ENCODE data around the gene ZNF460. TPM values are rescaled to one million over a fixed set of nuclear protein-coding genes. Genes with fewer than 3 reads are reported as not detected.

Gene ZNF460
- total RNA-seq, 1 experiment from 2014 or later: 76.3 TPM

DNA sequence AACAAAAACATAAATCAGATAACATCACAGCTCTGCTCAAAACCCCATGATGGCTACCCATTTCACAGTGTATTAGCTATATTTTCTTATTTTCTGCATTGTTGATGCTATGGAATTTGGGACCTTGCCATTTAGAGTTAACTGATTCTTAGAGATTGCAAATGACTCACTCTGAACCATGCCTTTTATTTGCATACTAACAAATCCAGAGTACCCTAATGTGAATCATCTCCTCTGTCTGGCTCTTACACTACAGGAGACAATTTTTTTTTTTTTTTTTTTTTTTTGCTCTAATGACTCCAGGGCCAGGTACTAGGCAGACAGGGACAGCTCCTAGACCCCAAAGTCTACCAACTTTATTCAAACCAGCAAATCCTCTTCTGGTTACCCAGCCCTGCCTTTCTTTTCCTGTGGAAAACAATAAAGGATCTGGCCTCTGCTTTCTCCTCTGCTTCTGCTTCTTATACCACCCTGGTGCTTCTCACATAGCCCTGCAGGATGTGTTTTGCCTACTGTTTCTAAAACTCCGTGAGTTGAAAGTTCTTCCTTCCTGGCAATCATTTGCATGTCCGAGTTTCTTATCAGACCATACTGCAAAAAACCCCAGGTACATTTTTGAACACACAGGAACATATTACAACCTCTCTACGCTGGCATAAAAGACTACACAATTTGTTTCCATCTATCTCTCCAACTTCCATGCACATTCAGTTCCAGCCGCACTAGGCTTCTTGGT lies 10.6 kb upstream of the ZNF460 start:
- CTCF ChIA-PET: interaction anchor here (0.6 kb wide), 1 partner anchor 9 kb away, joined by 3 read pairs; no protein-coding TSS in a partner anchor
- Histone ChIP-seq H3K36me3 (ENCODE audit: control insufficient read depth, insufficient read depth, low read length) (no peaks in the 10 kb centered on the region), H3K4me3 (ENCODE audit: low read depth in 2 of 2, low read length in 2 of 2) (no peak overlapping the region), H3K27me3 (ENCODE audit: control insufficient read depth, insufficient read depth, low read length) (no peaks in the 10 kb centered on the region), H3K27ac (ENCODE audit: low read length) (no peak overlapping the region), H3K9me3 (ENCODE audit: control insufficient read depth, insufficient read depth, low read depth, low read length) (no peaks in the 10 kb centered on the region), H3K4me1 (ENCODE audit: control insufficient read depth, insufficient read depth, low read length) (no peaks in the 10 kb centered on the region)
- intact Hi-C loops (cut with micrococcal nuclease; ENCODE audit: unreplicated experiment) (no loop called here), in situ Hi-C loops (cut with HindIII; ENCODE audit: low pct_unique_long_range_greater_than_20kb, low sequenced_read_pairs) (no loop called here)
- POLR2A ChIA-PET: interaction anchor here (0.6 to 0.7 kb wide), 2 partner anchors 9 to 65 kb away, joined by 4 to 5 read pairs; no protein-coding TSS in a partner anchor
- no peak for DNase-seq (ENCODE audit: low read depth, low spot score)
- peak; percentile 62; the same call in 1 of the 2 replicates for ATAC-seq
- no TSS peak for BruUV-seq (replicated peaks)
- no peak for TF ChIP-seq TCF7L2 (IDR thresholded peaks at IDR 0.05; ENCODE audit: low read depth, low read length)
- TF ChIP-seq, protein P1, sequence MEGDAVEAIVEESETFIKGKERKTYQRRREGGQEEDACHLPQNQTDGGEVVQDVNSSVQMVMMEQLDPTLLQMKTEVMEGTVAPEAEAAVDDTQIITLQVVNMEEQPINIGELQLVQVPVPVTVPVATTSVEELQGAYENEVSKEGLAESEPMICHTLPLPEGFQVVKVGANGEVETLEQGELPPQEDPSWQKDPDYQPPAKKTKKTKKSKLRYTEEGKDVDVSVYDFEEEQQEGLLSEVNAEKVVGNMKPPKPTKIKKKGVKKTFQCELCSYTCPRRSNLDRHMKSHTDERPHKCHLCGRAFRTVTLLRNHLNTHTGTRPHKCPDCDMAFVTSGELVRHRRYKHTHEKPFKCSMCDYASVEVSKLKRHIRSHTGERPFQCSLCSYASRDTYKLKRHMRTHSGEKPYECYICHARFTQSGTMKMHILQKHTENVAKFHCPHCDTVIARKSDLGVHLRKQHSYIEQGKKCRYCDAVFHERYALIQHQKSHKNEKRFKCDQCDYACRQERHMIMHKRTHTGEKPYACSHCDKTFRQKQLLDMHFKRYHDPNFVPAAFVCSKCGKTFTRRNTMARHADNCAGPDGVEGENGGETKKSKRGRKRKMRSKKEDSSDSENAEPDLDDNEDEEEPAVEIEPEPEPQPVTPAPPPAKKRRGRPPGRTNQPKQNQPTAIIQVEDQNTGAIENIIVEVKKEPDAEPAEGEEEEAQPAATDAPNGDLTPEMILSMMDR (IDR thresholded peaks at IDR 0.05): no peak

DNA sequence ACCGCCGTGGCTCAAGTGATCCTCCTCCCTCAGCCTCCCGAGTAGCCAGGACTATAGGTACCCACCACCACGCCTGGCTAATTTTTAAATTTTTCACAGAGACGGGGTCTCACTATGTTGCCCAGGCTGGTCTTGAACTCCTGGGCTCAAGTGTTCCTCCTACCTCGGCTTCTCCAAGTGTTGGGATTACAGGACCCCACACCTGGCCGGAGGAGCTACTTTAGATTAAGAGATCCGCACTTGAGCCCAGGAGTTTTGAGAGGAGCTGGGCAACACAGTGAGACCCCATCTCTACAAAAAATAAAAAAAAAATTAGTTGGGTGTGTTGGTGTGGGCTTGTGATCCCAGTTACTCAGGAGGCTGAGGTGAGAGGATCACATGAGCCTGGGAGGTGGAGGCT lies 9.0 kb upstream of the ZNF460 start:
- in situ Hi-C loops (cut with HindIII; ENCODE audit: low pct_unique_long_range_greater_than_20kb, low sequenced_read_pairs): no loop called here
- Histone ChIP-seq H3K9me3 (ENCODE audit: control insufficient read depth, insufficient read depth, low read depth, low read length) (no peaks in the 10 kb centered on the region), H3K27me3 (ENCODE audit: control insufficient read depth, insufficient read depth, low read length) (no peaks in the 10 kb centered on the region), H3K36me3 (ENCODE audit: control insufficient read depth, insufficient read depth, low read length) (no peaks in the 10 kb centered on the region), H3K27ac (ENCODE audit: low read length) (no peak overlapping the region), H3K4me1 (ENCODE audit: control insufficient read depth, insufficient read depth, low read length) (no peaks in the 10 kb centered on the region), H3K4me3 (ENCODE audit: low read depth in 2 of 2, low read length in 2 of 2) (no peak overlapping the region)
- DNase-seq (ENCODE audit: low read depth, low spot score) (no peak), ATAC-seq (no peak)
- TF ChIP-seq, protein P1 (IDR thresholded peaks at IDR 0.05): no peak
- no peak for TF ChIP-seq SIN3A (IDR thresholded peaks at IDR 0.05; ENCODE audit: borderline replicate concordance, insufficient read depth, low read depth, low read length)
- no peak for TF ChIP-seq POLR2AphosphoS5 (IDR thresholded peaks at IDR 0.05; ENCODE audit: low read depth, low read length)
- TF ChIP-seq TCF7L2 (IDR thresholded peaks at IDR 0.05; ENCODE audit: low read depth, low read length): no peak
- no peak for TF ChIP-seq REST (IDR thresholded peaks at IDR 0.05; ENCODE audit: insufficient read depth in 1 of 2, low read depth in 2 of 2, low read length in 1 of 2)
- BruUV-seq (replicated peaks): no TSS peak
- ChIA-PET POLR2A (no interaction called here), CTCF (no interaction called here)
- intact Hi-C loops (cut with micrococcal nuclease; ENCODE audit: unreplicated experiment): no loop called here
